ENCODE data around the gene SUCLG2.

DNA sequence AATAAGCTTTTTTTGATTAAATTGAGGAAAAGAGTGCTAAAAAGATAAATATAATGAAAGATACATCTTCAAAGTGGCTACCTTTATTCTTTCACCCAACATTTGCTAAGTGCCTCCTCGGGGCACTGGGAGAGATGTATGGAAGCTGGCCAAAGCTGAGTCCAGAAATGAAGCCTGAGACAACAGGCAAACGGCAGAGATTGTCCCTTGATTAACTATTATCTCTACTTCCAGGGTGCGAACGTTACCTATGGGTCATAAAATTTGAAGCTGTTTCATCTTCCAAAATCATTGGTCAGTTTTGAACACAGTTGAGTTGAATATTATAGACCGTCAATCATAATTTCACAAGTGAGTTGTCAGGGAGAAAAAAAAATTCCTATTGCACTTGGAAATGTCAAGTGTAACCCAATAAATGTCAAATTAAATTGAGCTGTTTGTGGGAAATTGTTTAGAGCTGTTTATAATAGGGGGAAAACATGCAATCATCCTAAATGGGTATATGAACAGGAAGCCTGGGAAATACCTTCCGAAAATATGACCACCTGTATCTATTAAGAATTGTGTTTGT lies 73.9 kb downstream of the SUCLG2 start:
- TF ChIP-seq, protein P1, sequence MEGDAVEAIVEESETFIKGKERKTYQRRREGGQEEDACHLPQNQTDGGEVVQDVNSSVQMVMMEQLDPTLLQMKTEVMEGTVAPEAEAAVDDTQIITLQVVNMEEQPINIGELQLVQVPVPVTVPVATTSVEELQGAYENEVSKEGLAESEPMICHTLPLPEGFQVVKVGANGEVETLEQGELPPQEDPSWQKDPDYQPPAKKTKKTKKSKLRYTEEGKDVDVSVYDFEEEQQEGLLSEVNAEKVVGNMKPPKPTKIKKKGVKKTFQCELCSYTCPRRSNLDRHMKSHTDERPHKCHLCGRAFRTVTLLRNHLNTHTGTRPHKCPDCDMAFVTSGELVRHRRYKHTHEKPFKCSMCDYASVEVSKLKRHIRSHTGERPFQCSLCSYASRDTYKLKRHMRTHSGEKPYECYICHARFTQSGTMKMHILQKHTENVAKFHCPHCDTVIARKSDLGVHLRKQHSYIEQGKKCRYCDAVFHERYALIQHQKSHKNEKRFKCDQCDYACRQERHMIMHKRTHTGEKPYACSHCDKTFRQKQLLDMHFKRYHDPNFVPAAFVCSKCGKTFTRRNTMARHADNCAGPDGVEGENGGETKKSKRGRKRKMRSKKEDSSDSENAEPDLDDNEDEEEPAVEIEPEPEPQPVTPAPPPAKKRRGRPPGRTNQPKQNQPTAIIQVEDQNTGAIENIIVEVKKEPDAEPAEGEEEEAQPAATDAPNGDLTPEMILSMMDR (IDR thresholded peaks at IDR 0.05) = no peak
- TF ChIP-seq EP300 (IDR thresholded peaks at IDR 0.05) (no peak), POLR2A (IDR thresholded peaks at IDR 0.05) (no peak)
